IMR-90 (cell line): ENCODE data around the gene FMN2. TPM values are rescaled to one million over a fixed set of nuclear protein-coding genes. Genes with fewer than 3 reads are reported as not detected.

Source experiments
- ATAC-seq: fragments of 200-7000 bp; cut with Tn5 transposase; 2 replicates; pipeline ENCODE4 v1.9.1; 2020; ENCODE audit warnings: low read depth, mild to moderate bottlenecking, moderate library complexity
- BruUV-seq: library from RNA; stranded (reverse); fragments of 400-500 nt; replicated peaks from 2 replicates; lab custom pipeline; 2021; lab: Mats Ljungman, UMichigan
- CTCF ChIA-PET: fragments of 300-600 bp; formaldehyde crosslinking; extraction: SDS; loops from one replicate; lab custom pipeline; 2021; ENCODE audit warnings: antibody characterized with exemption; lab: Yijun Ruan, JAX
- POLR2A ChIA-PET: fragments of 300-600 bp; sonication (Branson Sonifier 250); formaldehyde crosslinking; loops from one replicate; lab custom pipeline; 2022; ENCODE audit warnings: antibody characterized with exemption; ENCODE audit not compliant: unreplicated experiment; lab: Charles Lee
- DNase-seq: peaks from one replicate; pipeline ENCODE4 v3.0.0; 2013
- H2AFZ ChIP-seq: replicated peaks from 2 replicates; pipeline ENCODE3; 2013; ENCODE audit warnings: low read length, mild to moderate bottlenecking; ENCODE audit not compliant: poor library complexity
- H2AK5ac ChIP-seq: 2 replicates; pipeline ENCODE4 v1.6.1; 2013; ENCODE audit warnings: low read depth, low read length, inconsistent platforms
- H2AK9ac ChIP-seq: replicated peaks from 2 replicates; pipeline ENCODE3; 2013; ENCODE audit warnings: mild to moderate bottlenecking, low read depth, low read length, moderate library complexity; ENCODE audit not compliant: poor library complexity
- H2BK120ac ChIP-seq: 2 replicates; pipeline ENCODE4 v1.6.1; 2013; ENCODE audit warnings: low read depth, low read length, inconsistent platforms
- H2BK15ac ChIP-seq: 3 replicates; pipeline ENCODE4 v1.6.1; 2013; ENCODE audit warnings: low read depth, low read length, inconsistent platforms
- H2BK20ac ChIP-seq: 2 replicates; pipeline ENCODE4 v1.6.1; 2013; ENCODE audit warnings: low read depth, mild to moderate bottlenecking, inconsistent platforms, low read length, moderate library complexity
- H2BK5ac ChIP-seq: 2 replicates; pipeline ENCODE4 v1.6.1; 2013; ENCODE audit warnings: mild to moderate bottlenecking, low read depth, low read length, inconsistent platforms; ENCODE audit not compliant: poor library complexity, severe bottlenecking
- H3K14ac ChIP-seq: replicated peaks from 2 replicates; pipeline ENCODE4 v1.6.1; 2013; ENCODE audit warnings: low read depth, low read length, inconsistent platforms
- H3K18ac ChIP-seq: 2 replicates; pipeline ENCODE4 v1.6.1; 2013; ENCODE audit warnings: low read depth, low read length, control low read depth
- H3K23ac ChIP-seq: 2 replicates; pipeline ENCODE4 v1.6.1; 2013; ENCODE audit warnings: low read depth, low read length, inconsistent platforms
- H3K27ac ChIP-seq: 2 replicates; pipeline ENCODE4 v1.5.1; 2013; ENCODE audit warnings: mild to moderate bottlenecking, control low read depth, low read length; ENCODE audit not compliant: insufficient read depth
- H3K27me3 ChIP-seq: 2 replicates; pipeline ENCODE4 v1.6.1; 2013; ENCODE audit warnings: low read length; ENCODE audit not compliant: control insufficient read depth, insufficient read depth
- H3K36me3 ChIP-seq: 2 replicates; pipeline ENCODE4 v1.6.1; 2013; ENCODE audit warnings: low read length, mixed read lengths; ENCODE audit not compliant: control insufficient read depth, insufficient read depth
- H3K4ac ChIP-seq: 2 replicates; pipeline ENCODE4 v1.6.1; 2013; ENCODE audit warnings: low read depth, low read length, inconsistent platforms
- H3K4me1 ChIP-seq: 2 replicates; pipeline ENCODE4 v1.6.1; 2013; ENCODE audit warnings: low read length, mixed read lengths; ENCODE audit not compliant: control insufficient read depth, insufficient read depth
- H3K4me2 ChIP-seq: 2 replicates; pipeline ENCODE4 v1.6.1; 2013; ENCODE audit warnings: low read depth, mild to moderate bottlenecking, control low read depth, low read length, moderate library complexity
- H3K4me3 ChIP-seq: 2 replicates; pipeline ENCODE4 v1.5.1; 2013; ENCODE audit warnings: low read depth, mild to moderate bottlenecking, control low read depth, low read length, moderate library complexity; ENCODE audit not compliant: insufficient read depth
- H3K56ac ChIP-seq: 2 replicates; pipeline ENCODE4 v1.6.1; 2013; ENCODE audit warnings: low read length, inconsistent platforms; ENCODE audit not compliant: insufficient read depth; ENCODE audit errors: extremely low read depth
- H3K79me1 ChIP-seq, 2 experiments: 2 replicates each; pipeline ENCODE4 v1.6.1; 2013; ENCODE audit warnings: low read length in 2 of 2, inconsistent platforms in 1 of 2, low read depth in 1 of 2
- H3K9ac ChIP-seq: 2 replicates; pipeline ENCODE4 v1.6.1; 2013; ENCODE audit warnings: low read depth, low read length, control low read depth
- H3K9me1 ChIP-seq: 2 replicates; pipeline ENCODE4 v1.6.1; 2013; ENCODE audit warnings: low read length, inconsistent platforms; ENCODE audit not compliant: insufficient read depth
- H3K9me3 ChIP-seq: 2 replicates; pipeline ENCODE4 v1.6.1; 2013; ENCODE audit warnings: low read length; ENCODE audit not compliant: control insufficient read depth, insufficient read depth
- H4K20me1 ChIP-seq: 2 replicates; pipeline ENCODE4 v1.6.1; 2013; ENCODE audit warnings: low read length, inconsistent platforms; ENCODE audit not compliant: insufficient read depth
- H4K5ac ChIP-seq: 2 replicates; pipeline ENCODE4 v1.6.1; 2013; ENCODE audit warnings: mild to moderate bottlenecking, low read depth, low read length, control low read depth
- H4K8ac ChIP-seq, 2 experiments: 2 replicates each; pipeline ENCODE4 v1.6.1; 2013; ENCODE audit warnings: low read depth in 2 of 2, low read length in 2 of 2, control low read depth in 1 of 2, inconsistent platforms in 1 of 2
- H4K91ac ChIP-seq: 2 replicates; pipeline ENCODE4 v1.6.1; 2013; ENCODE audit warnings: low read depth, low read length, inconsistent platforms; ENCODE audit not compliant: insufficient read depth
- BHLHE40 ChIP-seq: fragments of 150-350 bp; IDR thresholded peaks from 2 replicates; pipeline ENCODE4 v1.6.1; 2016; ENCODE audit warnings: mild to moderate bottlenecking, low read depth, low read length
- CEBPB ChIP-seq: IDR thresholded peaks from 2 replicates; pipeline ENCODE4 v1.6.1; 2012; ENCODE audit warnings: low read depth, low read length, improper control_type of control experiment
- CHD1 ChIP-seq: IDR thresholded peaks from 2 replicates; pipeline ENCODE4 v1.6.1; 2012; ENCODE audit warnings: low read depth, low read length, improper control_type of control experiment
- FOS ChIP-seq: fragments of 150-350 bp; IDR thresholded peaks from 2 replicates; pipeline ENCODE4 v1.6.1; 2016; ENCODE audit warnings: low read depth, low read length
- MAZ ChIP-seq: IDR thresholded peaks from 2 replicates; pipeline ENCODE4 v1.6.1; 2012; ENCODE audit warnings: low read depth, mild to moderate bottlenecking, low read length, improper control_type of control experiment, moderate library complexity, borderline replicate concordance
- MXI1 ChIP-seq: IDR thresholded peaks from 2 replicates; pipeline ENCODE4 v1.6.1; 2012; ENCODE audit warnings: low read depth, mild to moderate bottlenecking, low read length, moderate library complexity, borderline replicate concordance
- NFE2L2 ChIP-seq: fragments of 150-350 bp; IDR thresholded peaks from 2 replicates; pipeline ENCODE4 v1.6.1; 2016; ENCODE audit warnings: low read depth, mild to moderate bottlenecking, low read length
- POLR2A ChIP-seq: IDR thresholded peaks from 2 replicates; pipeline ENCODE4 v1.6.1; 2012; ENCODE audit warnings: mild to moderate bottlenecking, low read depth, low read length
- RAD21 ChIP-seq: IDR thresholded peaks from 2 replicates; pipeline ENCODE4 v1.6.1; 2012; ENCODE audit warnings: low read length, improper control_type of control experiment
- RCOR1 ChIP-seq: IDR thresholded peaks from 2 replicates; pipeline ENCODE4 v1.6.1; 2012; ENCODE audit warnings: mild to moderate bottlenecking, low read length, improper control_type of control experiment; ENCODE audit not compliant: insufficient replicate concordance
- RFX5 ChIP-seq: IDR thresholded peaks from 2 replicates; pipeline ENCODE4 v1.8.0; 2012; ENCODE audit warnings: low read depth, mild to moderate bottlenecking, low read length, moderate library complexity
- SMC3 ChIP-seq: fragments of 150-350 bp; IDR thresholded peaks from 2 replicates; pipeline ENCODE4 v1.6.1; 2016; ENCODE audit warnings: low read depth, mild to moderate bottlenecking, antibody characterized with exemption, low read length, moderate library complexity
- USF2 ChIP-seq: fragments of 150-350 bp; IDR thresholded peaks from 2 replicates; pipeline ENCODE4 v1.6.1; 2017; ENCODE audit warnings: mild to moderate bottlenecking, antibody characterized with exemption, low read length, low read depth
- WGBS, 2 experiments: methylation state at CpG; one replicate each; pipeline versions ENCODE4 v1.1.5 to v1.1.7; 2013; ENCODE audit warnings: missing lambda C conversion rate in 2 of 2; ENCODE audit not compliant: insufficient read length in 1 of 2; ENCODE audit errors: extremely low coverage in 2 of 2; 5-methylcytosine and 5-hydroxymethylcytosine counted together
- dilution Hi-C: fragments of 300-500 bp; cut with HindIII; formaldehyde crosslinking; loops from one replicate; pipeline ENCODE4 v1.14.3; 2018; ENCODE audit warnings: low sequenced_read_pairs; ENCODE audit not compliant: unreplicated experiment
- in situ Hi-C: fragments of 300-500 bp; cut with MboI; formaldehyde crosslinking; loops from 3 replicates; pipeline ENCODE4 v1.14.3; 2019; ENCODE audit warnings: low sequenced_read_pairs, inconsistent platforms, mixed read lengths
- intact Hi-C: fragments of 100-400 bp; cut with micrococcal nuclease; formaldehyde crosslinking; loops from 2 replicates; pipeline ENCODE4 v1.10.0; 2022
- polyA plus RNA-seq, 3 experiments: library from polyadenylated mRNA; depleted of rRNA; stranded (reverse); fragments of >200 nt; gene quantifications; 2 replicates each; pipeline ENCODE4 v1.2.3, GENCODE V29; 2012; ENCODE audit warnings: low replicate concordance in 1 of 3
- total RNA-seq: library from RNA; depleted of rRNA; stranded (reverse); fragments of >200 nt; gene quantifications from 2 replicates; pipeline ENCODE4 v1.2.3, GENCODE V29; 2012
- TF ChIP-seq, protein P1 (sequence below): fragments of 150-350 bp; IDR thresholded peaks from 2 replicates; pipeline ENCODE4 v1.6.1; 2016; ENCODE audit warnings: low read depth, mild to moderate bottlenecking, low read length, moderate library complexity, borderline replicate concordance
- TF ChIP-seq, protein P2 (sequence below): conservative IDR thresholded peaks from 2 replicates; pipeline ENCODE4 v1.5.1; 2012; ENCODE audit warnings: mild to moderate bottlenecking, low read depth, low read length, improper control_type of control experiment

Gene FMN2
- total and polyA plus RNA-seq, 2 of the 4 experiments (the other 2 are of a cell fraction) = 29.0 to 35.8 TPM

DNA sequence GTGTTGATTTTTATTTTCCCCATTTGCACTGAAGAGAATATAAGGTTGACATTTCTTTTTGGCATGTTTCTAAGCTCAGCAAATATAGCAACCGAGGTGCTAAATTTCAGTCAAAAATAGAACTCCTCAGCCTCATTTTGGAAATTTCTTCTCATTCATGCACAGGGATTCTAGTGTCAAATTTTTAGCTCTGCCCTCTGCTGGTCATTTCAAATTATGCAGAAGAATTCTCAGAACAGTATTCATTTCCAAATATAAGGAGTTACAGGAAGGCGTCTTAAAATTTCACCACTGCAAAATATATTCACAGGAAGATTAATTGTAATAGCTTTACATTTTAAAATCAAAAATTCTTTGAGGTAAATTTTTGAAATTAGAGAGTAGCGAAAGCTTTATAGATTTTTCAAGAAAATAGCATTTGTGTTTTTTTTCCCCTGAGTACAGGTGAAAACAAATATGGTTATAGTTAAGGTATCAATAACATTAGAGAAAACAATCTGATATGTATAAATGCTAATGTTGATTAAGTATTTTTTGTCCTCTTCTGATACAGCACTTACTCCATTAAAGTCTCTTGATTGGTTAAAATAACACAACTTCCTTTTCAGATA is 57.9 kb downstream of the FMN2 start:
- no peak overlapping the region for H2BK120ac ChIP-seq
- H2AFZ ChIP-seq = no peak overlapping the region
- no peak overlapping the region for H2BK5ac ChIP-seq
- no peak overlapping the region for H4K5ac ChIP-seq
- no peak overlapping the region for H2BK20ac ChIP-seq
- no peak overlapping the region for H4K91ac ChIP-seq
- in situ Hi-C loops = loop anchor here (5.0 to 25.0 kb wide), 2 partner anchors 117 to 788 kb away; no protein-coding TSS in a partner anchor
- ChIA-PET POLR2A (no interaction called here), CTCF (interaction anchor here (0.7 to 1.9 kb wide), 13 partner anchors 9 to 1671 kb away, joined by 3 to 9 read pairs (median 3); no protein-coding TSS in a partner anchor)
- peaks cover 5 to 29% of the 10 kb centered on the region in 2 experiments; a peak in 3 of 4 replicates for H3K79me1 ChIP-seq
- peaks cover 4% of the 10 kb centered on the region; the same call in 1 of the 2 replicates for H3K4me1 ChIP-seq
- ATAC-seq = peak; percentile 63; the same call in 1 of the 2 replicates
- no peak overlapping the region for H3K4me3 ChIP-seq
- no peak overlapping the region for H3K14ac ChIP-seq
- H3K56ac ChIP-seq = no peak overlapping the region
- WGBS, 2 experiments = 0% methylated on average over 1 of the region's 3 CpGs; no CpG with 5 or more reads in 1 of the 2 experiments
- no peak overlapping the region for H3K9ac ChIP-seq
- dilution Hi-C loops = no loop called here
- no peak overlapping the region for H3K18ac ChIP-seq
- H3K9me1 ChIP-seq = peaks cover under 1% of the 10 kb centered on the region
- no peaks in the 10 kb centered on the region for H3K9me3 ChIP-seq
- peak; percentile 52 for DNase-seq
- H3K23ac ChIP-seq = no peak overlapping the region
- no peak overlapping the region for H2AK9ac ChIP-seq
- H3K36me3 ChIP-seq = peaks cover 6% of the 10 kb centered on the region
- H2AK5ac ChIP-seq = no peak overlapping the region
- H4K8ac ChIP-seq = no peak overlapping the region
- no peak overlapping the region for H2BK15ac ChIP-seq
- H3K27ac ChIP-seq = no peak overlapping the region
- H3K4ac ChIP-seq = no peak overlapping the region
- no TSS peak for BruUV-seq
- H3K27me3 ChIP-seq = no peaks in the 10 kb centered on the region
- intact Hi-C loops = loop anchor here (1.0 kb wide), 4 partner anchors 54 to 122 kb away; partner anchors contain the start of gene FMN2
- no peaks in the 10 kb centered on the region; the same call in 1 of the 2 replicates for H4K20me1 ChIP-seq
- H3K4me2 ChIP-seq = no peak overlapping the region
- TF ChIP-seq MAZ (no peak), FOS (no peak), SMC3 (peak; percentile 72), BHLHE40 (no peak), NFE2L2 (no peak), RFX5 (no peak), RCOR1 (no peak), CHD1 (no peak), CEBPB (no peak), MXI1 (no peak), POLR2A (no peak), USF2 (no peak), RAD21 (peak; percentile 54)
- TF ChIP-seq, protein P1, sequence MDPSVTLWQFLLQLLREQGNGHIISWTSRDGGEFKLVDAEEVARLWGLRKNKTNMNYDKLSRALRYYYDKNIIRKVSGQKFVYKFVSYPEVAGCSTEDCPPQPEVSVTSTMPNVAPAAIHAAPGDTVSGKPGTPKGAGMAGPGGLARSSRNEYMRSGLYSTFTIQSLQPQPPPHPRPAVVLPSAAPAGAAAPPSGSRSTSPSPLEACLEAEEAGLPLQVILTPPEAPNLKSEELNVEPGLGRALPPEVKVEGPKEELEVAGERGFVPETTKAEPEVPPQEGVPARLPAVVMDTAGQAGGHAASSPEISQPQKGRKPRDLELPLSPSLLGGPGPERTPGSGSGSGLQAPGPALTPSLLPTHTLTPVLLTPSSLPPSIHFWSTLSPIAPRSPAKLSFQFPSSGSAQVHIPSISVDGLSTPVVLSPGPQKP = no peak
- TF ChIP-seq, protein P2, sequence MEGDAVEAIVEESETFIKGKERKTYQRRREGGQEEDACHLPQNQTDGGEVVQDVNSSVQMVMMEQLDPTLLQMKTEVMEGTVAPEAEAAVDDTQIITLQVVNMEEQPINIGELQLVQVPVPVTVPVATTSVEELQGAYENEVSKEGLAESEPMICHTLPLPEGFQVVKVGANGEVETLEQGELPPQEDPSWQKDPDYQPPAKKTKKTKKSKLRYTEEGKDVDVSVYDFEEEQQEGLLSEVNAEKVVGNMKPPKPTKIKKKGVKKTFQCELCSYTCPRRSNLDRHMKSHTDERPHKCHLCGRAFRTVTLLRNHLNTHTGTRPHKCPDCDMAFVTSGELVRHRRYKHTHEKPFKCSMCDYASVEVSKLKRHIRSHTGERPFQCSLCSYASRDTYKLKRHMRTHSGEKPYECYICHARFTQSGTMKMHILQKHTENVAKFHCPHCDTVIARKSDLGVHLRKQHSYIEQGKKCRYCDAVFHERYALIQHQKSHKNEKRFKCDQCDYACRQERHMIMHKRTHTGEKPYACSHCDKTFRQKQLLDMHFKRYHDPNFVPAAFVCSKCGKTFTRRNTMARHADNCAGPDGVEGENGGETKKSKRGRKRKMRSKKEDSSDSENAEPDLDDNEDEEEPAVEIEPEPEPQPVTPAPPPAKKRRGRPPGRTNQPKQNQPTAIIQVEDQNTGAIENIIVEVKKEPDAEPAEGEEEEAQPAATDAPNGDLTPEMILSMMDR = peak; percentile 64
